Activated naive CD8-positive, alpha-beta T cell treated with anti-CD3 and anti-CD28 coated beads, Interleukin-2, amount 50 U/mL, for 24 hours (primary cell): ENCODE results near the gene TSPEAR.
A peak's percentile ranks its signal among the peaks of the same experiment; 100 is the strongest.
"Not testable (repeated sequence)": the region's sequence is repeated elsewhere in the genome, so short reads cannot be mapped to it uniquely, and the experiment has no call there.

ENCODE experiments used
- ATAC-seq: fragments of 150-1000 bp; cut with Tn5 transposase; one replicate; pipeline ENCODE4 v1.10.0; 2021
- DNase-seq: peaks from one replicate; pipeline ENCODE4 v3.0.0; 2021
- H3K27ac Mint-ChIP-seq: one replicate; pipeline ENCODE4 v1.8.0; 2021; ENCODE audit warnings: mild to moderate bottlenecking, mixed read lengths
- H3K27me3 Mint-ChIP-seq: one replicate; pipeline ENCODE4 v1.8.0; 2021; ENCODE audit warnings: mixed read lengths
- H3K36me3 Mint-ChIP-seq: one replicate; pipeline ENCODE4 v1.8.0; 2021; ENCODE audit warnings: low read depth, mixed read lengths
- H3K4me1 Mint-ChIP-seq: one replicate; pipeline ENCODE4 v1.8.0; 2021; ENCODE audit warnings: mixed read lengths
- H3K4me3 Mint-ChIP-seq: one replicate; pipeline ENCODE4 v1.8.0; 2021; ENCODE audit warnings: mild to moderate bottlenecking, moderate library complexity, mixed read lengths
- H3K9me3 Mint-ChIP-seq: one replicate; pipeline ENCODE4 v1.8.0; 2021; ENCODE audit warnings: mixed read lengths

TSPEAR gene

GRCh38 chr21:44619886-44620285 lies 91.5 kb downstream of the TSPEAR start:
- no peak overlapping the region for H3K27ac Mint-ChIP-seq
- no peak for ATAC-seq
- H3K27me3 Mint-ChIP-seq, result no peaks in the 10 kb centered on the region
- peaks cover 30% of the 10 kb centered on the region for H3K36me3 Mint-ChIP-seq
- peaks cover 37% of the 10 kb centered on the region for H3K4me1 Mint-ChIP-seq
- peaks cover 53% of the 10 kb centered on the region for H3K9me3 Mint-ChIP-seq
- no peak overlapping the region for H3K4me3 Mint-ChIP-seq
- DNase-seq, result no peak

- Mint-ChIP-seq H3K36me3 (peaks cover 24% of the 10 kb centered on the region), H3K9me3 (peaks cover 43% of the 10 kb centered on the region), H3K27me3 (no peaks in the 10 kb centered on the region), H3K4me3 (peak overlapping the region; percentile 34), H3K27ac (peak overlapping the region; percentile 88), H3K4me1 (peaks cover 37% of the 10 kb centered on the region)
- peak; percentile 84 for ATAC-seq
- DNase-seq, result peak; percentile 22
Measured at GRCh38 chr21:44618909-44619308, 92.5 kb downstream of the TSPEAR start.

GRCh38 chr21:44618504-44618903 lies 92.9 kb downstream of the TSPEAR start:
- no peaks in the 10 kb centered on the region for H3K27me3 Mint-ChIP-seq
- peaks cover 23% of the 10 kb centered on the region for H3K36me3 Mint-ChIP-seq
- H3K27ac Mint-ChIP-seq, result peak overlapping the region; percentile 88
- ATAC-seq (peak; percentile 34), DNase-seq (no peak)
- H3K4me3 Mint-ChIP-seq, result peak overlapping the region; percentile 34
- peaks cover 39% of the 10 kb centered on the region for H3K9me3 Mint-ChIP-seq
- peaks cover 37% of the 10 kb centered on the region for H3K4me1 Mint-ChIP-seq

- H3K36me3 Mint-ChIP-seq, result peaks cover 21% of the 10 kb centered on the region
- H3K9me3 Mint-ChIP-seq, result peaks cover 27% of the 10 kb centered on the region
- DNase-seq (no peak), ATAC-seq (no peak)
- no peak overlapping the region for H3K27ac Mint-ChIP-seq
- H3K27me3 Mint-ChIP-seq, result no peaks in the 10 kb centered on the region
- H3K4me1 Mint-ChIP-seq, result peaks cover 37% of the 10 kb centered on the region
- H3K4me3 Mint-ChIP-seq, result no peak overlapping the region
Measured at GRCh38 chr21:44617071-44617501, 94.3 kb downstream of the TSPEAR start.

GRCh38 chr21:44616591-44616926 lies 94.8 kb downstream of the TSPEAR start:
- ATAC-seq, result no peak
- peaks cover 29% of the 10 kb centered on the region for H3K9me3 Mint-ChIP-seq
- no peaks in the 10 kb centered on the region for H3K27me3 Mint-ChIP-seq
- peaks cover 21% of the 10 kb centered on the region for H3K36me3 Mint-ChIP-seq
- no peak overlapping the region for H3K4me3 Mint-ChIP-seq
- DNase-seq, result no peak
- H3K4me1 Mint-ChIP-seq, result peaks cover 37% of the 10 kb centered on the region
- no peak overlapping the region for H3K27ac Mint-ChIP-seq

GRCh38 chr21:44615911-44616590 lies 95.3 kb downstream of the TSPEAR start:
- Mint-ChIP-seq H3K27ac (no peak overlapping the region), H3K4me3 (no peak overlapping the region), H3K36me3 (peaks cover 21% of the 10 kb centered on the region), H3K27me3 (no peaks in the 10 kb centered on the region), H3K9me3 (peaks cover 33% of the 10 kb centered on the region), H3K4me1 (peaks cover 37% of the 10 kb centered on the region)
- no peak for DNase-seq
- no peak for ATAC-seq

GRCh38 chr21:44615466-44615865 lies 95.9 kb downstream of the TSPEAR start:
- Mint-ChIP-seq H3K4me1 (peaks cover 37% of the 10 kb centered on the region), H3K27ac (no peak overlapping the region), H3K36me3 (peaks cover 16% of the 10 kb centered on the region), H3K4me3 (no peak overlapping the region), H3K27me3 (no peaks in the 10 kb centered on the region), H3K9me3 (peaks cover 28% of the 10 kb centered on the region)
- DNase-seq (no peak), ATAC-seq (no peak)

GRCh38 chr21:44614961-44615391 lies 96.4 kb downstream of the TSPEAR start:
- H3K27ac Mint-ChIP-seq, result no peak overlapping the region
- ATAC-seq, result no peak
- H3K9me3 Mint-ChIP-seq, result peaks cover 25% of the 10 kb centered on the region
- H3K36me3 Mint-ChIP-seq, result peaks cover 14% of the 10 kb centered on the region
- H3K4me1 Mint-ChIP-seq, result peaks cover 37% of the 10 kb centered on the region
- DNase-seq, result no peak
- H3K4me3 Mint-ChIP-seq, result no peak overlapping the region
- H3K27me3 Mint-ChIP-seq, result no peaks in the 10 kb centered on the region

- H3K9me3 Mint-ChIP-seq, result peaks cover 25% of the 10 kb centered on the region
- no peak for ATAC-seq
- H3K27me3 Mint-ChIP-seq, result no peaks in the 10 kb centered on the region
- no peak overlapping the region for H3K27ac Mint-ChIP-seq
- H3K4me1 Mint-ChIP-seq, result peaks cover 30% of the 10 kb centered on the region
- peaks cover 9% of the 10 kb centered on the region for H3K36me3 Mint-ChIP-seq
- no peak for DNase-seq
- no peak overlapping the region for H3K4me3 Mint-ChIP-seq
Measured at GRCh38 chr21:44614161-44614631, 97.2 kb downstream of the TSPEAR start.

GRCh38 chr21:44613386-44614155 lies 97.8 kb downstream of the TSPEAR start:
- Mint-ChIP-seq H3K9me3 (peaks cover 24% of the 10 kb centered on the region), H3K4me3 (no peak overlapping the region), H3K27ac (no peak overlapping the region), H3K36me3 (peaks cover 3% of the 10 kb centered on the region), H3K4me1 (peaks cover 24% of the 10 kb centered on the region), H3K27me3 (no peaks in the 10 kb centered on the region)
- no peak for ATAC-seq
- DNase-seq, result no peak

GRCh38 chr21:44612669-44613229 lies 98.6 kb downstream of the TSPEAR start:
- Mint-ChIP-seq H3K27ac (no peak overlapping the region), H3K4me3 (no peak overlapping the region), H3K27me3 (no peaks in the 10 kb centered on the region), H3K4me1 (peaks cover 16% of the 10 kb centered on the region), H3K36me3 (peaks cover 3% of the 10 kb centered on the region), H3K9me3 (peaks cover 19% of the 10 kb centered on the region)
- no peak for DNase-seq
- no peak for ATAC-seq

- Mint-ChIP-seq H3K27ac (no peak within 1 kb of the TSS), H3K4me3 (no peak within 1 kb of the TSS), H3K4me1 (peaks cover 9% of the 10 kb centered on the region), H3K36me3 (peaks cover 3% of the 10 kb centered on the region), H3K9me3 (peaks cover 19% of the 10 kb centered on the region), H3K27me3 (no peaks in the 10 kb centered on the region)
- ATAC-seq (no peak), DNase-seq (no peak)
Measured at GRCh38 chr21:44612029-44612486, 99.3 kb downstream of the TSPEAR start, which contains the start of gene KRTAP10-8. Gene KRTAP10-8 (plus strand): TSS chr21:44612079. CDS start chr21:44612101, 22 bp downstream.

- H3K4me3 Mint-ChIP-seq, result no peak overlapping the region
- DNase-seq (no peak), ATAC-seq (no peak)
- no peaks in the 10 kb centered on the region for H3K27me3 Mint-ChIP-seq
- no peak overlapping the region for H3K27ac Mint-ChIP-seq
- peaks cover 6% of the 10 kb centered on the region for H3K4me1 Mint-ChIP-seq
- H3K36me3 Mint-ChIP-seq, result peaks cover 3% of the 10 kb centered on the region
- H3K9me3 Mint-ChIP-seq, result peaks cover 19% of the 10 kb centered on the region
Measured at GRCh38 chr21:44611551-44611950, 99.8 kb downstream of the TSPEAR start.

- not testable (repeated sequence) for ATAC-seq, H3K4me1 Mint-ChIP-seq, H3K27ac Mint-ChIP-seq, DNase-seq, H3K27me3 Mint-ChIP-seq, H3K4me3 Mint-ChIP-seq, H3K36me3 Mint-ChIP-seq
- H3K9me3 Mint-ChIP-seq, result peaks cover 19% of the 10 kb centered on the region
Measured at GRCh38 chr21:44610157-44610843, 101.1 kb downstream of the TSPEAR start.
